CD14-positive monocyte (primary cell): Measurements from ENCODE around the gene UBE3C. TPM values are rescaled to one million over a fixed set of nuclear protein-coding genes. Genes with fewer than 3 reads are reported as not detected.

Source experiments
- DNase-seq, 3 donors: peaks; one replicate each; pipeline ENCODE4 v3.0.0-alpha.2; 2011 to 2022
- H2AFZ ChIP-seq: 2 replicates; pipeline ENCODE4 v1.6.0; 2012; ENCODE audit warnings: mild to moderate bottlenecking, low read depth, low read length, inconsistent platforms; ENCODE audit not compliant: insufficient read depth, poor library complexity, severe bottlenecking
- H3K27ac ChIP-seq, 2 donors: 1 replicate in 1 of 2; 2 replicates in 1 of 2; pipeline ENCODE4 v1.5.1; 2012 to 2013; ENCODE audit warnings: low read length in 2 of 2, control low read depth in 1 of 2, inconsistent platforms in 1 of 2, low read depth in 1 of 2, mild to moderate bottlenecking in 1 of 2
- H3K27me3 ChIP-seq, 2 donors: one replicate each; pipeline versions ENCODE4 v1.6.0 to v1.6.1; 2011 to 2013; ENCODE audit warnings: low read length in 2 of 2; ENCODE audit not compliant: control insufficient read depth in 2 of 2, insufficient read depth in 2 of 2
- H3K36me3 ChIP-seq, 2 donors: replicated peaks in 1 of 2; 1 replicate in 1 of 2; 2 replicates in 1 of 2; pipeline versions ENCODE4 v1.5.1 to v1.6.1; 2012 to 2013; ENCODE audit warnings: low read length in 2 of 2, control low read depth in 1 of 2, inconsistent platforms in 1 of 2, mild to moderate bottlenecking in 1 of 2; ENCODE audit not compliant: insufficient read depth in 2 of 2, control insufficient read depth in 1 of 2
- H3K4me1 ChIP-seq, 2 donors: 1 replicate in 1 of 2; 2 replicates in 1 of 2; pipeline versions ENCODE4 v1.5.1 to v1.6.1; 2012 to 2013; ENCODE audit warnings: low read length in 2 of 2, control low read depth in 1 of 2, inconsistent platforms in 1 of 2, mild to moderate bottlenecking in 1 of 2, moderate library complexity in 1 of 2; ENCODE audit not compliant: insufficient read depth in 2 of 2, control insufficient read depth in 1 of 2
- H3K4me2 ChIP-seq: replicated peaks from 2 replicates; pipeline ENCODE3; 2012; ENCODE audit warnings: low read length, moderate library complexity, mild to moderate bottlenecking; ENCODE audit not compliant: poor library complexity, severe bottlenecking; ENCODE audit errors: extremely low read depth
- H3K4me3 ChIP-seq, 3 experiments: fragments of 200-600 bp in 1 of 3; sonication (generic) in 1 of 3; replicated peaks in 1 of 3; 1 replicate in 2 of 3; 2 replicates in 1 of 3; pipeline ENCODE4 v1.5.1; 2011 to 2013; ENCODE audit warnings: low read length in 3 of 3, mild to moderate bottlenecking in 3 of 3, control low read depth in 2 of 3, low read depth in 2 of 3, inconsistent platforms in 1 of 3, moderate library complexity in 1 of 3
- H3K79me2 ChIP-seq: 2 replicates; pipeline ENCODE4 v1.6.0; 2012; ENCODE audit warnings: mild to moderate bottlenecking, control low read depth, inconsistent platforms, low read length, moderate library complexity; ENCODE audit not compliant: insufficient read depth
- H3K9ac ChIP-seq: 2 replicates; pipeline ENCODE4 v1.6.0; 2017; ENCODE audit warnings: low read length, mild to moderate bottlenecking; ENCODE audit not compliant: insufficient read depth, poor library complexity, severe bottlenecking
- H3K9me3 ChIP-seq, 2 donors: replicated peaks in 1 of 2; 1 replicate in 1 of 2; 2 replicates in 1 of 2; pipeline versions ENCODE4 v1.5.1 to v1.6.1; 2012 to 2013; ENCODE audit warnings: low read length in 2 of 2, control low read depth in 1 of 2; ENCODE audit not compliant: control insufficient read depth in 1 of 2, insufficient read depth in 1 of 2
- H4K20me1 ChIP-seq: 2 replicates; pipeline ENCODE4 v1.6.0; 2012; ENCODE audit warnings: mild to moderate bottlenecking, low read length, control low read depth, moderate library complexity; ENCODE audit not compliant: insufficient read depth
- H3K27ac Mint-ChIP-seq, 7 donors: one replicate each; pipeline ENCODE4 v1.8.0; 2020; ENCODE audit warnings: mild to moderate bottlenecking in 7 of 7, mixed read lengths in 7 of 7, moderate library complexity in 6 of 7, inconsistent platforms in 2 of 7
- H3K27me3 Mint-ChIP-seq, 3 donors: one replicate each; pipeline ENCODE4 v1.8.0; 2021 to 2022; ENCODE audit warnings: low read depth in 3 of 3, mild to moderate bottlenecking in 3 of 3, mixed read lengths in 3 of 3, moderate library complexity in 3 of 3, inconsistent platforms in 1 of 3
- H3K36me3 Mint-ChIP-seq, 2 donors: one replicate each; pipeline ENCODE4 v1.8.0; 2020; ENCODE audit warnings: mixed read lengths in 2 of 2, inconsistent platforms in 1 of 2, mild to moderate bottlenecking in 1 of 2
- H3K4me1 Mint-ChIP-seq: one replicate; pipeline ENCODE4 v1.8.0; 2020; ENCODE audit warnings: mild to moderate bottlenecking, mixed read lengths
- H3K4me3 Mint-ChIP-seq, 2 donors: one replicate each; pipeline ENCODE4 v1.8.0; 2020; ENCODE audit warnings: mild to moderate bottlenecking in 2 of 2, mixed read lengths in 2 of 2, moderate library complexity in 1 of 2
- H3K9me3 Mint-ChIP-seq, 7 donors: one replicate each; pipeline ENCODE4 v1.8.0; 2020 to 2022; ENCODE audit warnings: mixed read lengths in 7 of 7, mild to moderate bottlenecking in 6 of 7, moderate library complexity in 6 of 7, inconsistent platforms in 2 of 7
- WGBS: methylation state at CpG from one replicate; pipeline ENCODE4 v1.1.5; 2013; ENCODE audit warnings: missing lambda C conversion rate; ENCODE audit not compliant: insufficient coverage; 5-methylcytosine and 5-hydroxymethylcytosine counted together
- intact Hi-C, 2 donors: fragments of 100-400 bp; cut with micrococcal nuclease; formaldehyde crosslinking; loops; one replicate each; pipeline versions ENCODE4 v1.15.0 to v1.15.1; 2023
- polyA plus RNA-seq, 3 donors: library from polyadenylated mRNA; depleted of rRNA in 1 of 3; unstranded in 2 of 3; stranded (reverse) in 1 of 3; fragments of 300-500 nt in 2 of 3; fragments of >200 nt in 1 of 3; fragmentation: Illumina TruSeq in 2 of 3; gene quantifications; 1 replicate in 2 of 3; 2 replicates in 1 of 3; pipeline ENCODE4 v1.2.3, GENCODE V29; 2012 to 2021
- TF ChIP-seq, protein P1 (sequence below): fragments of 200-600 bp; IDR thresholded peaks from one replicate; pipeline ENCODE4 v1.8.0; 2022; ENCODE audit warnings: antibody characterized with exemption, mild to moderate bottlenecking

The UBE3C gene
- polyA plus RNA-seq, 3 donors: 19.5 to 34.5 (median 24.3) TPM

GRCh38 chr7:157278167-157278790 is 139.6 kb downstream of the UBE3C start:
- H3K4me1 ChIP-seq: peaks cover 65 to 67% of the 10 kb centered on the region in 2 donors

More at GRCh38 chr7:157278167-157278790, 139.6 kb downstream of the UBE3C start:
- H3K9me3 ChIP-seq: no peaks in the 10 kb centered on the region
- no peaks in the 10 kb centered on the region for H4K20me1 ChIP-seq
- H3K36me3 Mint-ChIP-seq: no peaks in the 10 kb centered on the region
- peak overlapping the region in 1 of 2 donors; percentile 24 for H3K27ac ChIP-seq
- H3K4me2 ChIP-seq: no peak overlapping the region
- H3K9me3 Mint-ChIP-seq: no peaks in the 10 kb centered on the region
- peaks cover 48% of the 10 kb centered on the region for H3K4me1 Mint-ChIP-seq
- TF ChIP-seq, protein P1, sequence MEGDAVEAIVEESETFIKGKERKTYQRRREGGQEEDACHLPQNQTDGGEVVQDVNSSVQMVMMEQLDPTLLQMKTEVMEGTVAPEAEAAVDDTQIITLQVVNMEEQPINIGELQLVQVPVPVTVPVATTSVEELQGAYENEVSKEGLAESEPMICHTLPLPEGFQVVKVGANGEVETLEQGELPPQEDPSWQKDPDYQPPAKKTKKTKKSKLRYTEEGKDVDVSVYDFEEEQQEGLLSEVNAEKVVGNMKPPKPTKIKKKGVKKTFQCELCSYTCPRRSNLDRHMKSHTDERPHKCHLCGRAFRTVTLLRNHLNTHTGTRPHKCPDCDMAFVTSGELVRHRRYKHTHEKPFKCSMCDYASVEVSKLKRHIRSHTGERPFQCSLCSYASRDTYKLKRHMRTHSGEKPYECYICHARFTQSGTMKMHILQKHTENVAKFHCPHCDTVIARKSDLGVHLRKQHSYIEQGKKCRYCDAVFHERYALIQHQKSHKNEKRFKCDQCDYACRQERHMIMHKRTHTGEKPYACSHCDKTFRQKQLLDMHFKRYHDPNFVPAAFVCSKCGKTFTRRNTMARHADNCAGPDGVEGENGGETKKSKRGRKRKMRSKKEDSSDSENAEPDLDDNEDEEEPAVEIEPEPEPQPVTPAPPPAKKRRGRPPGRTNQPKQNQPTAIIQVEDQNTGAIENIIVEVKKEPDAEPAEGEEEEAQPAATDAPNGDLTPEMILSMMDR: no peak
- H3K27ac Mint-ChIP-seq: peak overlapping the region in 2 of 7 donors; percentile 37 to 68
- no peaks in the 10 kb centered on the region for H3K79me2 ChIP-seq
- no peak overlapping the region for H3K4me3 ChIP-seq
- peaks cover 3 to 13% (median 11%) of the 10 kb centered on the region in 3 donors for H3K27me3 Mint-ChIP-seq
- no peak for DNase-seq
- peak overlapping the region; percentile 81 for H2AFZ ChIP-seq
- no peak overlapping the region for H3K9ac ChIP-seq
- peak overlapping the region in 1 of 2 donors; percentile 42 for H3K4me3 Mint-ChIP-seq
- 93% methylated on average over 8 of the region's 11 CpGs for WGBS
- no peaks in the 10 kb centered on the region for H3K36me3 ChIP-seq
- peaks cover 0 to 3% of the 10 kb centered on the region in 2 donors for H3K27me3 ChIP-seq
- intact Hi-C loops: loop anchor here (10.0 kb wide), 2 partner anchors 57 to 323 kb away; partner anchors contain the start of gene DNAJB6 (in 2 of the 2)
